Prostate gland (tissue), 2 donors: Measurements from ENCODE around the gene PCDHB6. TPM values are rescaled to one million over a fixed set of nuclear protein-coding genes. Genes with fewer than 3 reads are reported as not detected.
"Not testable (repeated sequence)": the region's sequence is repeated elsewhere in the genome, so short reads cannot be mapped to it uniquely, and the experiment has no call there.

ENCODE experiments used
- DNase-seq: peaks from one replicate; pipeline ENCODE4 v3.0.0-alpha.2; 2019; ENCODE audit warnings: low spot score
- H3K27ac ChIP-seq, 2 donors: fragments of 200-600 bp; sonication (generic); 2 replicates each; pipeline ENCODE4 v1.5.1; 2017 to 2019
- H3K27me3 ChIP-seq: fragments of 200-600 bp; sonication (generic); replicated peaks from 2 replicates; pipeline ENCODE4 v1.5.1; 2019; ENCODE audit not compliant: insufficient read depth
- H3K36me3 ChIP-seq, 2 donors: fragments of 200-600 bp; sonication (generic); 1 replicate in 1 of 2; 2 replicates in 1 of 2; pipeline versions ENCODE4 v1.5.1 to v1.8.1; 2017 to 2019
- H3K4me1 ChIP-seq: fragments of 200-600 bp; sonication (generic); replicated peaks from 2 replicates; pipeline ENCODE4 v1.5.1; 2019
- H3K4me3 ChIP-seq, 2 donors: fragments of 200-600 bp; sonication (generic); 2 replicates each; pipeline ENCODE4 v1.5.1; 2017 to 2019
- H3K9me3 ChIP-seq: fragments of 200-600 bp; sonication (generic); 2 replicates; pipeline ENCODE4 v1.5.1; 2017
- CTCF ChIP-seq, 4 experiments: fragments of 200-600 bp in 2 of 4; fragments of 450-650 bp in 2 of 4; sonication (generic) in 2 of 4; IDR thresholded peaks; 1 replicate in 3 of 4; 2 replicates in 1 of 4; pipeline ENCODE4 v1.5.1; 2016 to 2019; ENCODE audit warnings: antibody characterized with exemption in 4 of 4, mild to moderate bottlenecking in 2 of 4, moderate library complexity in 2 of 4
- POLR2A ChIP-seq: fragments of 450-650 bp; IDR thresholded peaks from one replicate; pipeline ENCODE4 v1.6.1; 2016; ENCODE audit warnings: antibody characterized with exemption, mild to moderate bottlenecking
- POLR2AphosphoS5 ChIP-seq: sonication (generic); formaldehyde crosslinking; IDR thresholded peaks from one replicate; pipeline ENCODE4 v1.6.1; 2017; ENCODE audit warnings: antibody characterized with exemption
- WGBS: methylation state at CpG from one replicate; pipeline ENCODE4 v1.1.5; 2018; 5-methylcytosine and 5-hydroxymethylcytosine counted together
- intact Hi-C: fragments of 100-400 bp; cut with DNase I; formaldehyde crosslinking; loops from one replicate; pipeline ENCODE4 v1.14.2; 2022
- total RNA-seq, 2 donors: library from RNA; depleted of rRNA; stranded (reverse); fragments of >200 nt; gene quantifications; one replicate each; pipeline ENCODE4 v1.1.0, GENCODE V29; 2016

PCDHB6 gene
- total RNA-seq, 2 donors from 2014 or later: 0.87 to 2.6 TPM

GRCh38 chr5:141135030-141135717 lies 14.7 kb upstream of the PCDHB6 start, which contains the start of gene PCDHB5:
Gene PCDHB5 (plus strand): TSS chr5:141135206. CDS start chr5:141135435, 229 bp downstream.
- no peak for DNase-seq
- intact Hi-C loops: no loop called here
- H3K9me3 ChIP-seq: no peaks in the 10 kb centered on the region
- H3K27ac ChIP-seq: no peak within 1 kb of the TSS
- peak within 1 kb of the TSS; percentile 25 for H3K4me3 ChIP-seq
- H3K36me3 ChIP-seq: no peaks in the 10 kb centered on the region
- no peaks in the 10 kb centered on the region for H3K27me3 ChIP-seq
- 23% methylated on average over 22 of the region's 22 CpGs for WGBS
- TF ChIP-seq CTCF (IDR thresholded peaks at IDR 0.05): peak in 2 of 4 experiments; percentile 18 to 26
- no peak for TF ChIP-seq POLR2A
- H3K4me1 ChIP-seq: no peaks in the 10 kb centered on the region

GRCh38 chr5:141135718-141136266 lies 14.1 kb upstream of the PCDHB6 start:
- H3K9me3 ChIP-seq: no peaks in the 10 kb centered on the region
- DNase-seq: no peak
- no peak overlapping the region for H3K27ac ChIP-seq
- WGBS: 44% methylated on average over 19 of the region's 19 CpGs
- TF ChIP-seq POLR2A (no peak), CTCF (IDR thresholded peaks at IDR 0.05) (no peak), POLR2AphosphoS5 (no peak)
- no peaks in the 10 kb centered on the region for H3K4me1 ChIP-seq
- intact Hi-C loops: no loop called here
- H3K27me3 ChIP-seq: no peaks in the 10 kb centered on the region
- peak overlapping the region; percentile 25 for H3K4me3 ChIP-seq
- no peaks in the 10 kb centered on the region for H3K36me3 ChIP-seq

GRCh38 chr5:141137346-141137745 lies 12.5 kb upstream of the PCDHB6 start:
- DNase-seq, H3K9me3 ChIP-seq, intact Hi-C loops, H3K36me3 ChIP-seq, H3K27me3 ChIP-seq, H3K4me1 ChIP-seq, H3K27ac ChIP-seq, H3K4me3 ChIP-seq: not testable (repeated sequence)
- WGBS: 47% methylated on average over 10 of the region's 34 CpGs

- no peak for TF ChIP-seq CTCF (IDR thresholded peaks at IDR 0.05)
- intact Hi-C loops: no loop called here
- H3K9me3 ChIP-seq: no peaks in the 10 kb centered on the region
- H3K4me3 ChIP-seq: no peak overlapping the region
- 37% methylated on average over 33 of the region's 33 CpGs for WGBS
- H3K4me1 ChIP-seq: no peaks in the 10 kb centered on the region
- H3K27ac ChIP-seq: no peak overlapping the region
- no peaks in the 10 kb centered on the region for H3K36me3 ChIP-seq
- H3K27me3 ChIP-seq: no peaks in the 10 kb centered on the region
- no peak for DNase-seq
Observed at GRCh38 chr5:141150224-141150992, 551 bp downstream of the PCDHB6 start.

GRCh38 chr5:141150993-141151325 lies 1.1 kb downstream of the PCDHB6 start:
- Histone ChIP-seq H3K4me3 (no peak overlapping the region), H3K36me3 (no peaks in the 10 kb centered on the region), H3K27me3 (no peaks in the 10 kb centered on the region), H3K27ac (no peak overlapping the region), H3K9me3 (no peaks in the 10 kb centered on the region), H3K4me1 (no peaks in the 10 kb centered on the region)
- intact Hi-C loops: no loop called here
- TF ChIP-seq CTCF (IDR thresholded peaks at IDR 0.05) (no peak), POLR2AphosphoS5 (no peak), POLR2A (no peak)
- no peak for DNase-seq
- 36% methylated on average over 13 of the region's 13 CpGs for WGBS

- H3K27ac ChIP-seq, H3K9me3 ChIP-seq, intact Hi-C loops, H3K27me3 ChIP-seq, DNase-seq, H3K36me3 ChIP-seq, H3K4me3 ChIP-seq, H3K4me1 ChIP-seq: not testable (repeated sequence)
- WGBS: 29% methylated on average over 35 of the region's 41 CpGs
Observed at GRCh38 chr5:141151632-141152031, 1.8 kb downstream of the PCDHB6 start.

- H3K36me3 ChIP-seq, H3K4me3 ChIP-seq, DNase-seq, intact Hi-C loops, H3K9me3 ChIP-seq, H3K27ac ChIP-seq, H3K27me3 ChIP-seq, H3K4me1 ChIP-seq: not testable (repeated sequence)
- WGBS: 18% methylated on average over 23 of the region's 36 CpGs
Observed at GRCh38 chr5:141152096-141152495, 2.2 kb downstream of the PCDHB6 start.
